Islet precursor cell (in vitro differentiated cells): Measurements from ENCODE around the gene BTBD9.
"Not testable (repeated sequence)": the region's sequence is repeated elsewhere in the genome, so short reads cannot be mapped to it uniquely, and the experiment has no call there.

ENCODE experiments used
- DNase-seq: peaks from one replicate; pipeline ENCODE4 v3.0.0-alpha.2; 2018

The BTBD9 gene

DNA sequence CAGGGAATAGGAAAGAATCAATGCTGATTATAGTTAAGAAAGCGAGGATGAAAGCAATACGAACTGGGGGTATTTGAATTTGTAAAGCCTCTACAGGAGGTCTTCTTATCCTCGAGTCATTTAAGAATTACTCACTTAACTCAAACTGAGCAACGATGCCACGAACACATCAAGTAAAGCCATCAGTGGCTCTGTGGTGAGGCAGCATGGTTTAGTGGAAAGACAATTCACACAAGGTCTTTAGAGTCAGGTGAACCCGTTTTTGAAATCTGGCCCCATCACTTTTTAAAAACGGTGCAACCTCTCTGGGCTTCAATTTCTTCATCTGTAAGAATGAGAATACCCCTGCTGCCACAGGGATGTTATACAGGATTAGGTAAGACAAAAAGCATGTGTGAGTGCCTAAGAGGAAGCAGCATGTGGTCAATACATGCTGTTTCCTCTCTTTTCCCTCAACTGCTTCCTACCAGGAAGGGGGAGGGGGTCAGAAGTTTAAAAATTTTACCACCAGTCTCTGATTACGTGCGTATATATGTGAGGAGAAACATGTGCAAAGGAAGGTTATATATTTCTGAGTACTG, 162.0 kb downstream of the BTBD9 start:
- no peak for DNase-seq

DNA sequence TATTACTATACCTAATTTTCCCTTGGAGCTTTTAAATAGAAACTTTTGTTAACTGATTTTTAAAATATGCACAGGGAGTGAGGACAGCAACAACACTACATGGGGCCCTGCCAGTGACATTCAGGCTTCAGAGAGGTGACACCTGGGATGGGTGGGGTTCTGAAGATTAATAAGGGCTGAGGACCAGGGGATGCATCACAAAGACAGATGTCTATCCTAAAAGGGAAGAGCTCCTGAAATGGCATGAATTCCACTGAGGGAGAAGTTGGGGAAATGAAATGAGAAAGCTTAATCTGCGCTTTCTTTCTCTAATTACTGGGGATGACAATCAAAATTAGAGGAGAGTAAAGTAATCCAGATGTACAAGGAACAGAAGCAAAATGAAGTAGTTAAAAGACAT, 162.8 kb downstream of the BTBD9 start:
- no peak for DNase-seq

DNA sequence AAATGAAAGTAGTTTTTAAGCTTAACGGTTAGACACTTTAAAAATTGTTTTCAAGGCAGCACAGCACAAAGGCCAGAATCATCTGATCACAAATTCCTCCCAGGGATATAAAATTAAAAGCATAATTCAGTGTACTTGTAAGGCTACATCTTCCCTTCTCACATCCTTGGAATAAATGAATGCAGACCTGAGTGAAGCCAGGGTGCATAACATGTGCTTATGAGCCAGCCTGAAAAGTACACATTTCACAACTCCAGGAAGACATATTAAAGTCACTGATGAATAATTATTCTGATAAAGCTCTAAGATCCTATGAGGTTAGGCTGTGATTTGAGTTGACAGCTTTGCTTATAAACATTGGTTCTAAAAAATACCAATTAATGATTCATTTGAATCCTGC, 163.6 kb downstream of the BTBD9 start:
- no peak for DNase-seq

DNA sequence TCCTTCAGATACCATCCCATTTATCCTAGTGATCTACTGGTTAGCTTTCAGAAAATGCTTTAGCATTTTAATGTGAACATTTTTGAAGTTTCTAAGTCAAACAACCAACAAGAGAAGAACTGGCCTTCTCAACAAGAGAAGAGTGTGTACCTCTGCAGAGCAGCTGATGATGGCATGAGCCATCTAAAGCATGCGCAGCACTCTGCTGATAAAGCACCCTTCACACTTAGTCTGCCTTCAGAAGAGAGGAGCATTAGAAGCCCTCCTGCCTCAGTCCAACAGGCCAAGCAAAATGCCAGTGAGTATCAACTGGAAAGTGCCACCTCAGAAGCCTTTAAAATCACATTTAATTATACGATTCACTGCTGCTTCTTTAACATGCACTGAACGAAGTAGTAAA, 169.2 kb downstream of the BTBD9 start:
- no peak for DNase-seq

DNA sequence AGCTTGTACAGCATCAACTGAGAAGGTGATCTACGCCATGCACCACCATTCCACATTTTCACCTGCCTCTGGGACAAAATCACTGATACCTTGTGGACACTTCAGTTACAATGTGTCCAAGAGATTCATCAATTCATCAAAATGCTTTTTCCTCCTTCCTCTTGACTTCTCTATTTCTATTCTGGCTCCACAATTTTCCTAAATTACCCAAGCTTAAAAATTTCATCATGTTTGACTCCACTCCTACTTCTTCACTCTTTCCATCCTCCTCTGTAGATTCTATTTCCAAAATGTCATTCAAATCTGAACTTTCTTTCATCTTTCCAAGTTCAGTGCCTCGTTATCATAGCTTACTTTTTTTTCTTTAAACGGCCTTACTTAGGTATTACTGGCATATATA, 172.2 kb downstream of the BTBD9 start:
- no peak for DNase-seq

DNA sequence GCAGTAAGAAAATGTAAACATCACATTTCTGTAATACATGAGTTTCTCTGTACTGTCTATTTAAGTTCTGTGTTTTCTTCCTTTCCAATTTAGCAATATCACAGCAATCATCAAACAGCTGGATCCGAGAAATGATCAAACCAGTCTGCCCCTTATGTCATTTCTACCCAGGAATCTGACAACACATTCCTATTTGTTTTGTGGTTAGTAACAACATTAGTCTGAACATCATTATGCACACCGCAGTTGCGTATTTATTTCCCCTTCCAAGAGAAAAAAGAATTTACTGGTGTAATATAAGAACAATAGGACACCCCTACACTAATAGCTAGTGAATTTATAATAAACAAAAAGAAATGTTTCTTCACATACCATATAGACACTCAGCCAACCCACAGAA, 179.5 kb downstream of the BTBD9 start:
- no peak for DNase-seq

DNA sequence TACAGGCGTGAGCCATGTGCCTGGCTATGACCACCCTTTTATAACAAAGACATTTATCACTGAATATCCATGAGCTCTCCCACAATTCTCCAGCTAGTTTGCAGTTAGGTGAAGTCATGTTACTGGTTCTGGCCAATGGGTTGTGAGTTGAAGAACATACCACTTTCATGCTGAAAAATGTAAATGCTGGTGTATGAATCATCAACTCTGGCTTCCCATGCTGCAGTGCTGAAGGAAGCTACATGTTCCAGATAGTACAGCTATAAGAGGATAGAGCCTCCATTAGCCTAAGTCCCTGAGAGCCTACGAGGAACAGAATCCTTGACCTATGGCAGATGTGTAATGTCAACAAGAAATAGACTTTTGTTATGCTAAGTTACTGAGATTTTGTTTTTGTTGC, 180.4 kb downstream of the BTBD9 start:
- DNase-seq, result no peak

DNA sequence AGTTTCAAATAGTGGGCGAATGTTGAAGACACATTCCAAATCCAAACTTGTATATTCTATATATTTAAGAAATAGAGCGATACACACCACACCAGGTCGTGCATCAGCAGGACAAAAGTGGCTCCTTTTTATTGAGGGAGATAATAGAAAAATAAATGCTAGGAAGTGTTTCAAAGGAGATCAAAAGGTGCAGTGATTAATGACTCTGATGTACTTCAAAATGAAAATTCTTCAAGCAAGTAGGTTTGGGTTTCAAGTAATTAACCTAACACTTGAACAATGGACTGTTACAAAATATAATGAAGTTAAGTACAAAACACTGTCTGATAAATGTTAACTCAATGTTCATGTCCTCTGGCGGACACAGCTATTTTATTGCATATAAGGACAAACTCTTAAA, 185.9 kb downstream of the BTBD9 start:
- DNase-seq, result no peak

DNA sequence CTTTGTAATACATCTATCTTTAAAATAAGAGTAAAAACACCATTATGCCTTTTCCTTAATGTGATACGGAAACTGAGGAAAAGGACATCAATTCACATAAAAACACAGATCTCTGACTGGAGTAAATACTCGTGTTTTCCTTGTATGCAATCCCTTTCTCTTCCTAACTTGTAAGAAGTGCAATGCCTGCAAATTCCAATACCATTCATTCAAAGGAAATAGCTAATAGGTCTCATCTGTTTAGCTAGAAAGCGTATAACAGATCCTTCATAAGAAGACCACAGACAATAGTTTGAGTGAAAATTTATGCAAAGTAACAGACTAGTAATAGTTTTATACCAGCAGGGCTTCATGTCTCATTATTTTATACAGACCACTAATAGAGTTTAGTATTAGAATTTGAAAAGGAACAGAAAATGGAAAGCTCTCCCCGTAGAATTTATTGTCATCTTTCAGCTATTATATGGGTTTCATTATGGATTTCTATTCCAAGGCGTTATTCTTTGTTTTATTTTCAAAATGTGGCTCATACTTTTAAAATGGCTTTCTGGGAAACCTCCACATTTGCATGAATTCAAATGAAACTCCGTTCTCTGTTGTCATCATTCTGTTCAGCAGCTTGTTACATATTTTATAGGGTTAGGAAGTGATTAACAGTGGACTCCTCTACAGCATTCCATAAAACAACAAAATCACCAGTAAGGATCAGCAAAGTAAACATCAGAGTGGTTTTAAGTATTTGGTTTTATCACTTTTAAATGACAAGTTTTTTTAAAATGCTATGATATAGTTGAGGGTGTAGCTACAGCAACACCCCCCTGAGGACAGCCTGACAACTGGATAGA, 186.7 kb downstream of the BTBD9 start:
- no peak for DNase-seq

DNA sequence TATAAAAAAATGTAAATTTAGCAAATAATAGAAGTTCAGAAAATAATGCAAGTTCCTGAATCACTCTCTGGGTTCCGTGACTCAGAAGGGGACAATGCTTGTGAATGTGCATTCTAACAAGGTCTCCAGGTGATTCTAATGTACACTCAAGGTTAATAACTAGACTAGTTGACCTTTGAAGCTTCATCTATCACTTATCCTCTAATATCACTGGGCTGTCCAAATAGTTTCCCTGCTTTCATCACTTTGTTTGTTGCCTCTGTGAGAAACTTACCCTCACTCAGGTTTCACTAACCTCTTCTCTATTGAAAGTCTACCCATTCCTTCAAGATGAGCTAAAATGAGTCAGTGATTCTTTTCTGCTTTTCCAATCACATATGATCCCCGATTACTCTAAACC, 189.0 kb downstream of the BTBD9 start:
- no peak for DNase-seq

DNA sequence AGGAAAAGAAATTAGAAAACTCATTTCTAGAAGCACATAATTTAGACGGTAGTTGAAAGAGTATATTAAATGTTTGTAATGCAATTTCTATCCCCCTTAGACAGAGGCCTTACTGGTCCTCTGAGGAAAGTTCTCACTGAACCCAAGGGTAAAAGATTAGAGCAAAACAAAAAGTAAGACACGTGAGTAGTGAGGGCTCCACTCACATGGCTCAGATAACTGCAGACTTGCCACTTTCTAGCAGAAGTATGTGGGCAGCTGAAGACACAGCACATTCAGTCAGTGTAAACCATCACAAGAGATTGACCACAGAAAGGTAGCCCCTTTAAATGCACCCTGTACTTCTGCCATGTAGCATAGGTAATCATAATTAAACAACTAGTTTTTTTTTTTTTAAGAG, 193.8 kb downstream of the BTBD9 start:
- no peak for DNase-seq

DNA sequence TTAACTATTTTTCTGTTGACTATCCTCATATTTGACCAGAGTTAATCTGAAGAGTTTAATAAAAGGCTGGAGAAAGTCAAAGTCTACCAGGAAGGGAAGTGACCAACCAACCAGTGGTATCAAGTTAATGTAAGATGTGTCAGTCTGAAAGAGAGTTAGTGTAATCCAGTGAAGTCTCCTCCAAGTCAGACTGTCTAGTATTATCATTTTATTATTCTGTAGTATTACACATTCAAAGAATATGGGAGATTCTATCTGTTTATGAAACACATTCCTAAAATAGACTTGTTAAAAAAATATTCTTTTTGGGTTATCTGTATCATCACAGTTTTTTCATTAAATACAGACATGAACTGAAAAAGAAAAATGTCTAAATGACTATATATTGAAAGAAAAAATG, 194.4 kb downstream of the BTBD9 start:
- DNase-seq, result no peak

DNA sequence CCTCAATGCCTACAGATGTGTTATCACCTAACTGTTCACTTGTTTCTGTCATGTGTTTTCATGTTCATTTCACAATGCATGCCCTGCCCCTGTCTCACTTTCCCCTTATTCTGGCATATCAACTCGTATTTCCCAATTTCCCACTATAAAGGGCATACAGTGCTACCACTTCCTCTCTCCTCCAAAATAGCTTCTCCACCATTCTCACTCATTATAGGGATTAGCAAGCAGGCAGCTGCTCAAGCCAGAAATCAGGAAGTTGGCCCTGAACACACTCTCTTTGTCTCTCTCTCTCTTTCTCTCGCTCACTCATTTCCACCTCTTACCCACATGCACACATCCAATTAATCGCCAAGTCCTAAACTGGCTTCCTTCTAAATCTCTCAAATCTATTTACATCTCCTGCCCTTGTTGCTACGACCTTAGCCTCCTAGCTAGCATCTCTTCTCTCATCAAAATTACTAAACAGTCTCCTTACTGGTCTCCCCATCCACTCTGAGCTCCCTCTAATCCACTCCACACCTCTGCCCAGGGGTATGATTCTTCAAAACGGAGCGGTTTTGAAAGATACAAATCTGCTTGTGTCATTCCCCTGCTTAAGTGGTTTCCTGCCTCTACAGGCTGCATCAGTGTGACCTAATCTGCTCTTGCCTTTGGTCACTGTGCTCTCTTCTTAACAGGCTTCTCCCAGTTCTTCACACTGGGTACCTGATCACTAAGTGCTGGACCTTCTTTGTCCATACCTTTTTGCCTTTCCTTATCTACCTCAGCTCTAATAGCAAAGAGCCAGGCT, 196.2 kb downstream of the BTBD9 start:
- peak; percentile 59 for DNase-seq

DNA sequence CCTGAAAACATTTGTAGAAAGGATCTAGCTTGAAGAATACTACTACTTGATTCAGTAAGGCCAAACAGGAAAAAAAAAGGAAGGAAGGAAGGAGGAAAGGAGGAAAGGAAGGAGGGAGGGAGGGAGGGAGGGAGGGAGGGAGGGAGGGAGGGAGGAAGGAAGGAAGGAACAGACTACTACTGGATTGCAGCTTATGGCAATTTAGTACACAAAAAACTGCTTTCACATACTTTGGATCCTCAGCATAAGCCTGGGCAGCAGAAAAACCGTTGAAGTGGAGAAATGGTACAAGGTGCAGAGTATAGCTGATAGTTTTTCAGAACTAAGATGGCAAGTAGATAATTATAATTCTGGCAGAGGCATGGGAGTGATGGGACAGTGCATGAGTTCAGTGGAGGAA, 201.6 kb downstream of the BTBD9 start:
- no peak for DNase-seq

DNA sequence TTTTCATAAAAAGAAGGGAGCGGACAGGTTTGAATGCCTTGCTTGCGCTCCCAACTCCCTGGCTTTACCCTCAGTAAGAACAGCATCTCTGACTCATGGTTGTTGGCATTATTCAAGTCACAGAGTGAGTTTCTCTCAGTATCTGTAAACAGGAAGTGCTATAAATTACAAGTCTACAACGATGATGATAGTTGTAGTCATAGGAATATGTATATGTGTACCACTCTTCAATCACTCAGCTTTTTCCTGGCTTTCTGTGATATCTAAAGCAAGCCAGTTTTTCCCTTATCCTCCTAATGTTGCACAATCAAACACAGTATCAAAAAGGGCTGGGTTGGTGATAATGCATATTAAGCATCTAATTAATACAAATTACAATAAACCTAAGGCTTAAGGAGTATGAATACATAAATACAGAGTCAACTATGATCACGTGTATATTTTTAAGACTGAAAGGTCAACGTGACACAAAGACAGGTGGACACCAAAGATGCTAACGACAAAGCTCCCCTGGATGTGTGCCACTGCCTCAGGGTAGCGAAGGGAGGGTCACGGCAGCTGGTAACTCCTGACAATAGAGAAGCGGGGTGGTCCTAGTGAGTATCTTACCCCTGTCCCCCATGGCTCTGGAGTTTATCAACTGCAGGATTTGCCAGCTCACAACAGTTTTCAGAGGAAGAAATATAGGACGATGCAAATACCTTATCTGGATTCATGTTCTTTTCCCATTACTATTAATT, 202.8 kb downstream of the BTBD9 start:
- DNase-seq, result no peak

DNA sequence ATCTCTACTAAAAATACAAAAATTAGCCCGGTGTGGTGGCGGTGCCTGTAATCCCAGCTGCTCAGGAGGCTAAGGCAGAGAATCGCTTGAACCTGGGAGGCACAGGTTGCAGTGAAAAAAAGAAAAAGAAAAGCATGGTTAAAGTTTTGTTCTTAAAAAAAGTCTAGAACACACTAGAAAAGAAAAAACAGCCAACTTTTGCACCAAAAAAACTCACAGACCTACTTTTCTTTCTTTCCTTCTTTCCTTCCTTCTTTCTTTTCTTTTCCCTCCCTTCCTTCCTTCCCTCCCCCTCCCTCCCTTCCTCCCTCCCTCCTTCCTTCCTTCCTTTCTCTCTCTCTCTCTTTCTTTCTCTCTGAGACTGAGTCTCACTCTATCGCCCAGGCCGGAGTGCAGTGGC, 204.4 kb downstream of the BTBD9 start:
- DNase-seq, result no peak

DNA sequence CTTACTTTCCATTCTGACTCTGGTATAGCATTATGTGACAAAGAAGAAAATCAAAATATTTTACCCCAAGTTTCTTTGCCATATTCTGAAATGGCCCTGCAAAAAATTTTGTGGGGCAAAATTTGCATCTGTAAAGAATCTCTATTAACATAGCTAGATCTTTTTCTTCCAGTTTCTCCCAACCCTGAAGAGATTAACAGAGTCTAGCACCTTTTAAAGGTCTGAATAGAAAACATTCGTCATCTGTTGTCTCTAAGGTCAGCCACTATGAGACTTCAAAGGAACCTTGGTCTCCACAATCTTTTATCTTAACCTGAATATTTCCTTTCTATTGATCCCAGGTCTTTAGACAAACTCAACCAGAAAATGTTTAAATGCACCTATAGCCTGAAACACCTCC, 205.7 kb downstream of the BTBD9 start:
- no peak for DNase-seq

DNA sequence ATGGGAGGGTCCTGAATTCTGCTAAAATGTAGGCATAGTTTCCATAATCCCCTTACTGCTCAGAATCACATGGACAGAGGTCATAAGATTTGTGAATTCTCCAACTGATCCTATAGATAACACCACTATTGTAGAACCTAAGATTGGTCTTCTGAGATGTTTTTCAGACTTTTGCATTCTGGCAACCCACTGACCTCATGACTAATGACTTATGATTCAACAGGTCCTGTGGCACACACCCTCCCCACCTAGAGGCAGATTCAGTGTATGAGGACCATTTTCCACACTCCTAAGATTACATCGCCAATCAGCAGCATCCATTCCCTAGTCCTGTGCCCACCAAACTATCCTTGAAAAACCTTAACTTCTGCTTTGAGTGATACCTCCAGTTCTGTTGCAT, 207.2 kb downstream of the BTBD9 start:
- DNase-seq, result no peak

DNA sequence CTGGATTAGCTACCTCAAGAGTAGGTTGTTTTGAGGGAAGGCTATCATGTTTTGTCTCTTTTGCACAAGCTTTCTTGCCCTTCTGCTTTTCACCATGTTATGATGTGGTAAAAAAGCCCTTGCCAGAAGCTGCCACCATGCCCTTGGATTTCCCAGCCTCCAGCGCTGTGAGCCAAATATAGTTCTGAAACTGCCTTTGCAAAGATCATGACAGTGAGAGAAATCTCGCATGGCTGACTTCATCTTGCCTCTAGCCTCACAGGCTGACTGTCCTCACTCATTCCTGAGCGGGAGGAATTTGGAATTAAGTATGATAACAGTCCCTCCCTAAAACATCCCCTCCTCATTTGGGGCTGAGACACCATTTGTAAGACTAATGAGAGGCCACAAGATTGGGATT, 207.7 kb downstream of the BTBD9 start:
- DNase-seq, result no peak

DNA sequence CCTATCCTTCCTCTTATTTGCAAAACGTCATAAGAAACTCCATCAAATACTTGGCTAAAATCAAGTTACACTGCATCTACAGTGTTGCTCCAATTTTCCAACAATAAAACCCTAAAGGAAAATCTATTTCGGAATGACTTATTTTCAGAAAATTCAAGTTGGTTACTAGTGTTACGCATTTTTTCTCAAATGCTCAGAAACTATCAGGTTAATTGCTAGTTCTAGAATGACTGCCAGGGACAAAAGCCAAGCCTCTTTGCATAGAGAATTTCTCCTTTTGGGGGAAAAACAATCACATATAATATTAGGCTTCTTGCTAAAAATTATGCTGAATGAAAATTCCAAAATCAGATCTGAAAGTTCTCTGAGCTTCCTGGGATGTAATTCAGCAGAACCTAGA, 210.2 kb downstream of the BTBD9 start:
- DNase-seq, result no peak

DNA sequence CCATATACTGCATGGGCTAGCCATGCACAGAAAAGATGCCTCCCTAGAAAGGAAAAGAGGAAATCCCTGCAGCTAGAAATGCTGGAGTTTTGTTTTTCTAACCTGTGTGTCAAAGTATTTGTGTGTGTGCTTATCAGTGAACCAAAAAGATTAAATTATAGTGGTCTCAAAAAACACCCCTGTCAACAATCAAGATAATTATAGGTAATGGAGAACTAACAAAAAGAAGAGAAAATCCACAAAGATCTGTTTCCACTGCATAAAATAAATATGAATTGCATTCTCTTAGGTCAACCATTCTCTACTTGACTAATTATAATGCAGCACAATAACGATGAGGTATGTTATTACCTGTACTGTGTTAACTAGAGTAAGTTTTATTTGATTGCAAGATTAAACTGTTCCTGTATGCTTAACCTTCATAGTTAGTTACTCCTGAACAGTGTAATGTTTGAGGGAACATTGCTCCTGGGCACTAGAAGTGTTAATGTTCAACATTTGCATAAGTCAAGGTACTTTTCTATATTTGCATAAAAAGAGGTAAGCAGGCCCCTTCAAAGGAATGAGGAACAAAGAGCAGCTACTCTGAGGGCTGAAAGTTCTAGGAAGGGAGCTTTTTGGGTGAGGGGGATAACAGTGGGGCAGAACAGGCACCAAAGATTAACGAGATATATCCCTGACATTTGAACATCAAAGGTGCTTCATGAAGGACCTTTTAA, 212.1 kb downstream of the BTBD9 start:
- DNase-seq, result no peak

DNA sequence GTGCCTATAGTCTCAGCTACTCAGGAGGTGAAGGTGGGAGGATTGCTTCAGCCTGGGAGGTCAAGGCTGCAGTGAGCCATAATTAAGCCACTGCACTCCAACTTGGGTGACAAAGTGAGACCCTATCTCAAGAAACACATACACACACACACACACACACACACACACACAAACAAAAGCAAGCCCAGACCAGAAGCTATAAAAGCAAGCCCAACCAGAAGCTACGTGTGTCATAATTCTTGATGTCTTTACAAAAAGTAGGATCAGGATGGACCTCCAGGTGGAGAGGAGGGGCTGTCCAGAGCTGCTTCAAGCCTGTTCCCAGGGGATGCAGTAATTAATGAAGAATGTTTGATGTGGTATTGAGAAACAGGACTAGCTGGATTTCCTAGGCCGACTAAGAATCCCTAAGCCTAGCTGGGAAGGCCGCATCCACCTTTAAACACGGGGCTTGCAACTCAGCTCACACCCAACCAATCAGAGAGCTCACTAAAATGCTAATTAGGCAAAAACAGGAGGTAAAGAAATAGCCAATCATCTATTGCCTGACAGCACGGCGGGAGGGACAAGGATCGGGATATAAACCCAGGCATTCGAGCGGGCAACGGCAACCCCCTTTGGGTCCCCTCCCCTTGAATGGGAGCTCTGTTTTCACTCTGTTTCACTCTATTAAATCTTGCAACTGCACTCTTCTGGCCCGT, 213.8 kb downstream of the BTBD9 start:
- not testable (repeated sequence) for DNase-seq
